ENCODE measurements around the gene NRXN3.

- TF ChIP-seq CTCF (CRISPR knock-in tag; IDR thresholded peaks at IDR 0.05) (no peak), JUND (CRISPR knock-in tag; IDR thresholded peaks at IDR 0.05) (no peak), TOPORS (CRISPR knock-in tag; IDR thresholded peaks at IDR 0.05) (no peak), HDAC2 (CRISPR knock-in tag; IDR thresholded peaks at IDR 0.05) (no peak)
Measured at GRCh38 chr14:79354336-79354735, 1184.2 kb downstream of the NRXN3 start.

Data from HepG2 (cell line).